Effector memory CD4-positive, alpha-beta T cell (primary cell): ENCODE data around the gene TTLL9.

Experiments used
- DNase-seq, 3 donors: peaks; one replicate each; pipeline ENCODE4 v3.0.0-alpha.2; 2020
- H3K27ac ChIP-seq: 2 replicates; pipeline ENCODE4 v1.7.0; 2013; ENCODE audit warnings: mild to moderate bottlenecking, low read length, moderate library complexity; ENCODE audit not compliant: insufficient read depth, poor library complexity, severe bottlenecking
- H3K27me3 ChIP-seq: replicated peaks from 2 replicates; pipeline ENCODE4 v1.7.0; 2013; ENCODE audit warnings: mild to moderate bottlenecking, low read length; ENCODE audit not compliant: insufficient read depth, control insufficient read depth, poor library complexity, severe bottlenecking
- H3K36me3 ChIP-seq: 2 replicates; pipeline ENCODE4 v1.7.0; 2013; ENCODE audit warnings: mild to moderate bottlenecking, low read length, moderate library complexity; ENCODE audit not compliant: control insufficient read depth, insufficient read depth
- H3K4me1 ChIP-seq: 2 replicates; pipeline ENCODE4 v1.7.0; 2013; ENCODE audit warnings: low read length, mild to moderate bottlenecking; ENCODE audit not compliant: control insufficient read depth, insufficient read depth, poor library complexity, severe bottlenecking
- H3K4me3 ChIP-seq: 2 replicates; pipeline ENCODE4 v1.7.0; 2013; ENCODE audit warnings: low read length, low read depth, mild to moderate bottlenecking; ENCODE audit not compliant: insufficient read depth, poor library complexity, severe bottlenecking
- H3K9me3 ChIP-seq: 2 replicates; pipeline ENCODE4 v1.7.0; 2013; ENCODE audit warnings: mild to moderate bottlenecking, low read length, moderate library complexity; ENCODE audit not compliant: control insufficient read depth

The TTLL9 gene

GRCh38 chr20:31974296-31974695 is 103.9 kb downstream of the TTLL9 start:
- no peaks in the 10 kb centered on the region for H3K9me3 ChIP-seq
- no peaks in the 10 kb centered on the region for H3K4me1 ChIP-seq
- no peak overlapping the region for H3K27ac ChIP-seq
- no peaks in the 10 kb centered on the region for H3K27me3 ChIP-seq
- H3K36me3 ChIP-seq = no peaks in the 10 kb centered on the region
- no peak for DNase-seq
- H3K4me3 ChIP-seq = no peak overlapping the region

- H3K4me1 ChIP-seq = no peaks in the 10 kb centered on the region
- H3K36me3 ChIP-seq = no peaks in the 10 kb centered on the region
- H3K9me3 ChIP-seq = no peaks in the 10 kb centered on the region
- no peak overlapping the region for H3K27ac ChIP-seq
- no peaks in the 10 kb centered on the region for H3K27me3 ChIP-seq
- no peak overlapping the region for H3K4me3 ChIP-seq
- no peak for DNase-seq
Observed at GRCh38 chr20:31974951-31975487, 104.6 kb downstream of the TTLL9 start.

GRCh38 chr20:31975874-31976273 is 105.4 kb downstream of the TTLL9 start:
- no peak for DNase-seq
- no peak overlapping the region for H3K4me3 ChIP-seq
- H3K9me3 ChIP-seq = no peaks in the 10 kb centered on the region
- no peaks in the 10 kb centered on the region for H3K27me3 ChIP-seq
- H3K27ac ChIP-seq = no peak overlapping the region
- H3K4me1 ChIP-seq = no peaks in the 10 kb centered on the region
- H3K36me3 ChIP-seq = no peaks in the 10 kb centered on the region

GRCh38 chr20:31977080-31977479 is 106.6 kb downstream of the TTLL9 start:
- Histone ChIP-seq H3K27ac (no peak overlapping the region), H3K36me3 (no peaks in the 10 kb centered on the region), H3K4me3 (no peak overlapping the region), H3K9me3 (no peaks in the 10 kb centered on the region), H3K27me3 (no peaks in the 10 kb centered on the region), H3K4me1 (no peaks in the 10 kb centered on the region)
- no peak for DNase-seq

GRCh38 chr20:31979713-31980426 is 109.4 kb downstream of the TTLL9 start:
- no peak overlapping the region for H3K27ac ChIP-seq
- H3K9me3 ChIP-seq = no peaks in the 10 kb centered on the region
- no peaks in the 10 kb centered on the region for H3K4me1 ChIP-seq
- no peak for DNase-seq
- no peak overlapping the region for H3K4me3 ChIP-seq
- no peaks in the 10 kb centered on the region for H3K36me3 ChIP-seq
- no peaks in the 10 kb centered on the region for H3K27me3 ChIP-seq

- Histone ChIP-seq H3K4me1 (no peaks in the 10 kb centered on the region), H3K9me3 (no peaks in the 10 kb centered on the region), H3K4me3 (no peak overlapping the region)
Observed at GRCh38 chr20:31981784-31982183, 111.3 kb downstream of the TTLL9 start.

GRCh38 chr20:31984981-31985471 is 114.6 kb downstream of the TTLL9 start:
- Histone ChIP-seq H3K27ac (no peak overlapping the region), H3K9me3 (no peaks in the 10 kb centered on the region), H3K27me3 (no peaks in the 10 kb centered on the region), H3K4me3 (no peak overlapping the region), H3K36me3 (no peaks in the 10 kb centered on the region), H3K4me1 (no peaks in the 10 kb centered on the region)
- DNase-seq = no peak

More at GRCh38 chr20:31981784-31982183, 111.3 kb downstream of the TTLL9 start:
- DNase-seq = no peak
- Histone ChIP-seq H3K36me3 (no peaks in the 10 kb centered on the region), H3K27me3 (no peaks in the 10 kb centered on the region), H3K27ac (no peak overlapping the region)

- Histone ChIP-seq H3K36me3 (no peaks in the 10 kb centered on the region), H3K4me1 (no peaks in the 10 kb centered on the region), H3K9me3 (no peaks in the 10 kb centered on the region), H3K4me3 (no peak overlapping the region), H3K27me3 (no peaks in the 10 kb centered on the region), H3K27ac (no peak overlapping the region)
- DNase-seq = no peak
Observed at GRCh38 chr20:31987744-31988143, 117.3 kb downstream of the TTLL9 start.

GRCh38 chr20:31988430-31989015 is 118.1 kb downstream of the TTLL9 start:
- Histone ChIP-seq H3K27me3 (no peaks in the 10 kb centered on the region), H3K4me1 (no peaks in the 10 kb centered on the region), H3K9me3 (no peaks in the 10 kb centered on the region), H3K36me3 (no peaks in the 10 kb centered on the region), H3K4me3 (no peak overlapping the region), H3K27ac (no peak overlapping the region)
- no peak for DNase-seq

GRCh38 chr20:31989030-31989645 is 118.7 kb downstream of the TTLL9 start:
- Histone ChIP-seq H3K9me3 (no peaks in the 10 kb centered on the region), H3K27me3 (no peaks in the 10 kb centered on the region), H3K4me1 (no peaks in the 10 kb centered on the region), H3K36me3 (no peaks in the 10 kb centered on the region), H3K4me3 (no peak overlapping the region), H3K27ac (no peak overlapping the region)
- DNase-seq = no peak
